Measurements from ENCODE around the gene PCGF1. TPM values are rescaled to one million over a fixed set of nuclear protein-coding genes. Genes with fewer than 3 reads are reported as not detected.

PCGF1 gene
- total and polyA plus RNA-seq, 2 of the 8 experiments (the other 6 are each of a cell fraction or from before 2014, with no cell fraction given) = 10.0 to 23.7 TPM

DNA sequence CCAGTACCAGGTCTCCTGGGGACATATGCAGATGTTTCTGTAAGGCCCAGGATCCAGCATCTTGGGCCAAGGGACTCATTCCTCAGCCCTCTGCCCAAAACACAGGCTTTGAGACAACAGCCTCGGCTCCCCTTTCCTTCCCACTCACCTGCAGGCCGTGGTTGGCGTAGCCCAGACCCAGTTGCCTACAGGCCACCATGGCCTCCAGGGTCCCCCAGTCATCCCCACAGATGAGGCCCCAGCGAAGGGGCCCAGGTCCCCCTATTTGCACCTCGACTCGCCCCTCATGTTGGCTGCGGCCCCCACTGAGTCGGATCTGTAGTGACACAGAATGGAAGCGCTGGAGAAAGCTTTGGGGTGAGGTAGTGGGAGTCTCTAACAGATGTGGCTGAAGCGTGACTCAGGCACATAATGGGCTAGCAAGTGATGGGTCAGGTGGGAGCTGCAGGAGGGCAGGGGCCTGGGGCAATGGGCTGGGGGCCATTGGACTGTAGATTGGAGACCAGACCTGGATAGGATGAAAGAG lies 28.0 kb upstream of the PCGF1 start:
- Histone ChIP-seq H3K79me2 (ENCODE audit: control insufficient read depth in 1 of 2, insufficient read depth in 2 of 2, low read length in 2 of 2) (no peaks in the 10 kb centered on the region), H3K4me2 (ENCODE audit: insufficient read depth in 1 of 2, low read depth in 2 of 2, low read length in 2 of 2) (no peak overlapping the region), H4K91ac (replicated peaks; ENCODE audit: insufficient read length, low read length) (no peak overlapping the region), H2BK12ac (ENCODE audit: low read depth, low read length) (no peak overlapping the region), H2AK5ac (ENCODE audit: low read depth, low read length) (no peak overlapping the region), H3K4ac (replicated peaks; ENCODE audit: insufficient read length, low read depth, low read length) (no peak overlapping the region), H3K36me3 (ENCODE audit: control insufficient read depth in 2 of 4, insufficient read depth in 4 of 4, low read length in 3 of 4) (peaks cover 2 to 17% (median 10%) of the 10 kb centered on the region in 4 experiments; a peak in 7 of 8 replicates), H3K4me3 (ENCODE audit: extremely low read depth in 1 of 4, insufficient read depth in 2 of 4, low read depth in 3 of 4, low read length in 4 of 4) (no peak overlapping the region), H2BK5ac (ENCODE audit: low read depth, low read length) (no peak overlapping the region), H3K9ac (replicated peaks in 1 of 4; ENCODE audit: extremely low read depth in 1 of 4, low read depth in 3 of 4, low read length in 3 of 4) (no peak overlapping the region), H4K20me1 (replicated peaks in 1 of 2; ENCODE audit: control insufficient read depth in 1 of 2, insufficient read depth in 2 of 2, low read length in 2 of 2) (peaks cover 6 to 10% of the 10 kb centered on the region in 2 experiments), H3K27ac (ENCODE audit: low read depth, low read length) (no peak overlapping the region), H2BK15ac (ENCODE audit: low read length) (no peak overlapping the region), H3K23ac (ENCODE audit: insufficient read length) (no peak overlapping the region), H3K23me2 (ENCODE audit: low read depth, low read length) (peaks cover 2% of the 10 kb centered on the region; the same call in 1 of the 2 replicates), H3K4me1 (replicated peaks in 1 of 4; ENCODE audit: control insufficient read depth in 3 of 4, insufficient read depth in 4 of 4, low read length in 3 of 4) (peaks cover 4 to 5% (median 4%) of the 10 kb centered on the region in 4 experiments; a peak in 6 of 7 replicates), H3K27me3 (replicated peaks in 1 of 4; ENCODE audit: control insufficient read depth in 3 of 4, extremely low read depth in 1 of 4, insufficient read depth in 3 of 4, low read length in 3 of 4) (no peaks in the 10 kb centered on the region; a peak in 1 of 7 replicates), H3K56ac (replicated peaks; ENCODE audit: insufficient read length, low read depth, low read length) (no peak overlapping the region), H2BK20ac (ENCODE audit: low read length) (no peak overlapping the region), H3K14ac (ENCODE audit: insufficient read length) (no peak overlapping the region), H3K79me1 (ENCODE audit: low read depth, low read length) (peaks cover 2% of the 10 kb centered on the region; the same call in 1 of the 2 replicates), H3K18ac (ENCODE audit: extremely low read depth, low read length) (no peak overlapping the region), H3K9me3 (ENCODE audit: insufficient read depth in 2 of 2, low read depth in 1 of 2, low read length in 1 of 2) (no peaks in the 10 kb centered on the region), H4K5ac (ENCODE audit: insufficient read length, low read depth, low read length) (no peak overlapping the region), H2BK120ac (replicated peaks; ENCODE audit: low read depth, low read length) (no peak overlapping the region), H4K8ac (ENCODE audit: extremely low read depth, insufficient read depth, low read length) (no peak overlapping the region), H2AFZ (ENCODE audit: low read length) (no peak overlapping the region)
- no peak for DNase-seq (ENCODE audit: low read depth in 1 of 2, low spot score in 2 of 2)
- POLR2A ChIA-PET (ENCODE audit: partially characterized antibody) = interaction anchor here (1.1 to 2.3 kb wide), 5 partner anchors 9 to 37 kb away, joined by 3 to 6 read pairs (median 3); partner anchors contain the start of genes DQX1 and LBX2
- CTCF ChIA-PET (ENCODE audit: partially characterized antibody) = interaction anchor here (0.5 to 7.0 kb wide), 5 partner anchors 11 to 52 kb away, joined by 3 to 53 read pairs (median 3); no protein-coding TSS in a partner anchor
- FAIRE-seq = no peak
- WGBS, 2 experiments (ENCODE audit: extremely low coverage in 1 of 2, insufficient coverage in 1 of 2, insufficient read length in 1 of 2, insufficient replicate concordance in 2 of 2, low coverage in 1 of 2, low lambda C conversion rate in 2 of 2, missing lambda C conversion rate in 1 of 2) = 91% methylated on average over 10 of the region's 10 CpGs; no CpG with 5 or more reads in 1 of the 2 experiments
- TF ChIP-seq TCF12 (IDR thresholded peaks at IDR 0.05; ENCODE audit: low read depth, low read length) (no peak), GABPA (IDR thresholded peaks at IDR 0.05; ENCODE audit: borderline replicate concordance, insufficient read depth, low read length) (no peak), CEBPB (IDR thresholded peaks at IDR 0.05; ENCODE audit: low read depth, low read length) (no peak), PHF8 (conservative IDR thresholded peaks at IDR 0.05; ENCODE audit: low read depth, low read length) (no peak), SIX5 (IDR thresholded peaks at IDR 0.05; ENCODE audit: low read depth, low read length) (no peak), KDM5A (IDR thresholded peaks at IDR 0.05; ENCODE audit: low read length) (no peak), KDM1A (IDR thresholded peaks at IDR 0.05; ENCODE audit: borderline replicate concordance, low read length) (no peak), BRCA1 (IDR thresholded peaks at IDR 0.05; ENCODE audit: low read depth, low read length) (no peak), CBX8 (IDR thresholded peaks at IDR 0.05; ENCODE audit: borderline replicate concordance, low read depth, low read length) (no peak), TAF7 (optimal IDR thresholded peaks at IDR 0.05; ENCODE audit: borderline replicate concordance, low read depth, low read length) (no peak)
- TF ChIP-seq, protein P1, sequence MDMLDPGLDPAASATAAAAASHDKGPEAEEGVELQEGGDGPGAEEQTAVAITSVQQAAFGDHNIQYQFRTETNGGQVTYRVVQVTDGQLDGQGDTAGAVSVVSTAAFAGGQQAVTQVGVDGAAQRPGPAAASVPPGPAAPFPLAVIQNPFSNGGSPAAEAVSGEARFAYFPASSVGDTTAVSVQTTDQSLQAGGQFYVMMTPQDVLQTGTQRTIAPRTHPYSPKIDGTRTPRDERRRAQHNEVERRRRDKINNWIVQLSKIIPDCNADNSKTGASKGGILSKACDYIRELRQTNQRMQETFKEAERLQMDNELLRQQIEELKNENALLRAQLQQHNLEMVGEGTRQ (IDR thresholded peaks at IDR 0.05; ENCODE audit: low read length) = no peak
